CD4-positive, alpha-beta memory T cell (primary cell): Measurements from ENCODE around the gene NSG2. TPM values are rescaled to one million over a fixed set of nuclear protein-coding genes. Genes with fewer than 3 reads are reported as not detected.
"Not testable (repeated sequence)": the region's sequence is repeated elsewhere in the genome, so short reads cannot be mapped to it uniquely, and the experiment has no call there.

Experiments used
- CTCF ChIA-PET: fragments of 350-600 bp; sonication (Branson Sonifier 250); formaldehyde crosslinking; loops from one replicate; lab custom pipeline; 2021; ENCODE audit warnings: inconsistent platforms; ENCODE audit not compliant: partially characterized antibody; lab: Charles Lee
- POLR2A ChIA-PET: fragments of 350-600 bp; sonication (Branson Sonifier 250); formaldehyde crosslinking; loops from one replicate; lab custom pipeline; 2021; ENCODE audit not compliant: partially characterized antibody; lab: Charles Lee
- DNase-seq, 5 donors: peaks; one replicate each; pipeline versions ENCODE4 v3.0.0 to v3.0.0-alpha.2; 2020 to 2022; ENCODE audit warnings: mixed read lengths in 1 of 5
- H3K27ac ChIP-seq: one replicate; pipeline ENCODE4 v1.7.0; 2013; ENCODE audit warnings: low read depth, low read length
- H3K27me3 ChIP-seq: 2 replicates; pipeline ENCODE4 v1.7.0; 2013; ENCODE audit warnings: mild to moderate bottlenecking, low read length, moderate library complexity; ENCODE audit not compliant: insufficient read depth
- H3K36me3 ChIP-seq: 2 replicates; pipeline ENCODE4 v1.7.0; 2013; ENCODE audit warnings: mild to moderate bottlenecking, low read length, moderate library complexity; ENCODE audit not compliant: insufficient read depth
- H3K4me1 ChIP-seq: 2 replicates; pipeline ENCODE4 v1.7.0; 2013; ENCODE audit warnings: mild to moderate bottlenecking, low read length, moderate library complexity; ENCODE audit not compliant: insufficient read depth
- H3K4me3 ChIP-seq, 2 donors: one replicate each; pipeline ENCODE4 v1.7.0; 2013; ENCODE audit warnings: low read length in 2 of 2, mild to moderate bottlenecking in 1 of 2
- H3K9me3 ChIP-seq, 2 donors: one replicate each; pipeline ENCODE4 v1.7.0; 2013; ENCODE audit warnings: low read length in 2 of 2, control low read depth in 1 of 2; ENCODE audit not compliant: control insufficient read depth in 1 of 2
- H3K27ac Mint-ChIP-seq, 7 donors: one replicate each; pipeline ENCODE4 v1.8.0; 2020 to 2021; ENCODE audit warnings: mixed read lengths in 7 of 7, mild to moderate bottlenecking in 6 of 7, inconsistent platforms in 3 of 7, moderate library complexity in 3 of 7
- H3K27me3 Mint-ChIP-seq, 2 donors: one replicate each; pipeline ENCODE4 v1.8.0; 2020 to 2021; ENCODE audit warnings: mixed read lengths in 2 of 2
- H3K36me3 Mint-ChIP-seq, 2 donors: one replicate each; pipeline ENCODE4 v1.8.0; 2020 to 2021; ENCODE audit warnings: mixed read lengths in 2 of 2, inconsistent platforms in 1 of 2, mild to moderate bottlenecking in 1 of 2
- H3K4me1 Mint-ChIP-seq, 4 donors: one replicate each; pipeline ENCODE4 v1.8.0; 2020 to 2021; ENCODE audit warnings: mixed read lengths in 4 of 4, mild to moderate bottlenecking in 1 of 4
- H3K4me3 Mint-ChIP-seq, 8 donors: one replicate each; pipeline ENCODE4 v1.8.0; 2020 to 2021; ENCODE audit warnings: mixed read lengths in 8 of 8, mild to moderate bottlenecking in 7 of 8, moderate library complexity in 6 of 8, inconsistent platforms in 3 of 8
- H3K9me3 Mint-ChIP-seq, 8 donors: one replicate each; pipeline ENCODE4 v1.8.0; 2020 to 2021; ENCODE audit warnings: mixed read lengths in 8 of 8, mild to moderate bottlenecking in 5 of 8, inconsistent platforms in 3 of 8, moderate library complexity in 1 of 8
- intact Hi-C: fragments of 100-400 bp; cut with micrococcal nuclease; formaldehyde crosslinking; loops from one replicate; pipeline ENCODE4 v1.15.1; 2023
- polyA plus RNA-seq, 2 donors: library from polyadenylated mRNA; unstranded; fragments of 300-500 nt; fragmentation: Illumina TruSeq; gene quantifications; one replicate each; pipeline ENCODE4 v1.2.3, GENCODE V29; 2021
- total RNA-seq, 2 experiments: library from RNA; stranded (reverse); gene quantifications; one replicate each; pipeline ENCODE4 v1.2.3, GENCODE V29; 2021

The NSG2 gene
- total and polyA plus RNA-seq, 4 experiments from 2014 or later = not detected

DNA sequence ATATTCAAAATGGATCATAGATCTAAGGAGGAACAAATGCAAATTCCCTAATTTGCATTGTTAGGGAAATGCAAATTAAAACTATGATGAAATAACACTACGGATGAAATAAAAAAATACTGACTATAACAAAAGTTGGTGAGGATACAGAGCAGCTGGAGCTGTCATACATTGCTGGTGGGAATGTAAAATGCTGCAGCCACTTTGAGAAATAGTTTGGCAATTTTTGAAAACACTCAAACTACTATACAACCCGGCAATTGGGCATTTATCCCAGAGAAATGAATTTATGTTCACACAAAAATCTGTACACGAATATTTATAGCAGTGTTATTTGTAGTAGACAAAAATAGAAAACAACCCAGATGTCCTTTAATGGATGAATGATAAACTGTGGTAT is 34.1 kb upstream of the NSG2 start:
- H3K36me3 Mint-ChIP-seq = no peaks in the 10 kb centered on the region
- POLR2A ChIA-PET = no interaction called here
- no peak for DNase-seq
- H3K27ac Mint-ChIP-seq = no peak overlapping the region
- Histone ChIP-seq H3K36me3 (no peaks in the 10 kb centered on the region), H3K27ac (no peak overlapping the region), H3K27me3 (no peaks in the 10 kb centered on the region), H3K9me3 (no peaks in the 10 kb centered on the region), H3K4me3 (no peak overlapping the region), H3K4me1 (no peaks in the 10 kb centered on the region)
- H3K4me1 Mint-ChIP-seq = no peaks in the 10 kb centered on the region
- H3K4me3 Mint-ChIP-seq = no peak overlapping the region
- H3K9me3 Mint-ChIP-seq = peaks cover 0 to 5% (median 0%) of the 10 kb centered on the region in 8 donors
- intact Hi-C loops = no loop called here
- CTCF ChIA-PET = no interaction called here
- peaks cover 0 to 3% of the 10 kb centered on the region in 2 donors for H3K27me3 Mint-ChIP-seq

DNA sequence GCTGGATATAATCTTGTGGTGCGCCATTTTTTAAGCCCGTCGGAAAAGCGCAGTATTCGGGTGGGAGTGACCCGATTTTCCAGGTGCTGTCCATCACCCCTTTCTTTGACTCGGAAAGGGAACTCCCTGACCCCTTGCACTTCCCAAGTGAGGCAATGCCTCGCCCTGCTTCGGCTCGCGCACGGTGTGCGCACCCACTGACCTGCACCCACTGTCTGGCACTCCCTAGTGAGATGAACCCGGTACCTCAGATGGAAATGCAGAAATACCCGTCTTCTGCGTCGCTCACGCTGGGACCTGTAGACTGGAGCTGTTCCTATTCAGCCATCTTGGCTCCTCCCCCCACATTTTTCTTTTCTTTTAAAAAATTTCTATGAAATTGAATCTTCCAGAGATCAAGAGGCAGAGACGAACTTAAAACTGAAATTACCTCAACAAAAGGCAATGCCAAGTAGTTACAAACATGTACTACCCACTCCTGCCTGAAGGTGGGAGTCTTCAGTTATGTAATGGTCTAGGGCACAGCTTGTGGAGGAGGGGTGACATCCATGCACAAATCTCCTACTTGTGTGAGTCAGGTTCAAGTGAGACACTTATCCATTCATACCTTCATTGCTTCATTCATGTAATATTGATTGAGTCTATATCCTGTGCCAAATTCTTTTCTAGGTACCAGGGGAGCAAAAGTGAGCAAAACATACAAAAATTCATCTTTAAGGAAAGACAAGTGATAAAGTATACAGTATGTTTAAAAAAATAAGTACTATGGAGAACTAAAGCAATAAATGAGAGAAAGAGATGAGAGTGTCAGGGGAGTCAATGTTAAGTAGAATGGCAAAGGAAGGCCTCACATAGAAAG is 25.2 kb upstream of the NSG2 start:
- intact Hi-C loops, DNase-seq: not testable (repeated sequence)

GRCh38 chr5:174020928-174021304 is 24.6 kb upstream of the NSG2 start:
- intact Hi-C loops = no loop called here
- CTCF ChIA-PET = no interaction called here

More for the DNA sequence above, 25.2 kb upstream of the NSG2 start:
- H3K27ac ChIP-seq, H3K4me3 ChIP-seq, H3K4me3 Mint-ChIP-seq, H3K27ac Mint-ChIP-seq, H3K27me3 ChIP-seq, H3K36me3 Mint-ChIP-seq, CTCF ChIA-PET, H3K4me1 Mint-ChIP-seq, H3K9me3 ChIP-seq, POLR2A ChIA-PET, H3K4me1 ChIP-seq, H3K36me3 ChIP-seq: not testable (repeated sequence)
- H3K9me3 Mint-ChIP-seq = peaks cover 0 to 12% (median 0%) of the 10 kb centered on the region in 8 donors
- peaks cover 21 to 23% of the 10 kb centered on the region in 2 donors for H3K27me3 Mint-ChIP-seq

GRCh38 chr5:174022384-174023095 is 23.0 kb upstream of the NSG2 start:
- no peaks in the 10 kb centered on the region for H3K4me1 Mint-ChIP-seq
- H3K27me3 ChIP-seq = no peaks in the 10 kb centered on the region
- no peak overlapping the region for H3K27ac ChIP-seq
- H3K27me3 Mint-ChIP-seq = peaks cover 23% of the 10 kb centered on the region in 2 donors
- no peak overlapping the region for H3K4me3 ChIP-seq
- H3K36me3 ChIP-seq = no peaks in the 10 kb centered on the region
- H3K4me3 Mint-ChIP-seq = no peak overlapping the region
- no peak overlapping the region for H3K27ac Mint-ChIP-seq
- intact Hi-C loops = no loop called here
- no peaks in the 10 kb centered on the region for H3K36me3 Mint-ChIP-seq
- no peak for DNase-seq
- peaks cover 0 to 12% (median 0%) of the 10 kb centered on the region in 8 donors for H3K9me3 Mint-ChIP-seq
- ChIA-PET POLR2A (no interaction called here), CTCF (no interaction called here)
- H3K9me3 ChIP-seq = no peaks in the 10 kb centered on the region
- no peaks in the 10 kb centered on the region for H3K4me1 ChIP-seq

More at GRCh38 chr5:174020928-174021304, 24.6 kb upstream of the NSG2 start:
- no peaks in the 10 kb centered on the region for H3K27me3 ChIP-seq
- peaks cover 0 to 12% (median 0%) of the 10 kb centered on the region in 8 donors for H3K9me3 Mint-ChIP-seq
- peaks cover 21 to 23% of the 10 kb centered on the region in 2 donors for H3K27me3 Mint-ChIP-seq
- H3K4me3 Mint-ChIP-seq = no peak overlapping the region
- H3K4me1 ChIP-seq = no peaks in the 10 kb centered on the region
- POLR2A ChIA-PET = no interaction called here
- no peak overlapping the region for H3K27ac ChIP-seq
- no peaks in the 10 kb centered on the region for H3K36me3 Mint-ChIP-seq
- H3K36me3 ChIP-seq = no peaks in the 10 kb centered on the region
- H3K9me3 ChIP-seq = no peaks in the 10 kb centered on the region
- no peaks in the 10 kb centered on the region for H3K4me1 Mint-ChIP-seq
- no peak overlapping the region for H3K4me3 ChIP-seq
- peak overlapping the region in 1 of 7 donors; percentile 31 for H3K27ac Mint-ChIP-seq
- DNase-seq = no peak

DNA sequence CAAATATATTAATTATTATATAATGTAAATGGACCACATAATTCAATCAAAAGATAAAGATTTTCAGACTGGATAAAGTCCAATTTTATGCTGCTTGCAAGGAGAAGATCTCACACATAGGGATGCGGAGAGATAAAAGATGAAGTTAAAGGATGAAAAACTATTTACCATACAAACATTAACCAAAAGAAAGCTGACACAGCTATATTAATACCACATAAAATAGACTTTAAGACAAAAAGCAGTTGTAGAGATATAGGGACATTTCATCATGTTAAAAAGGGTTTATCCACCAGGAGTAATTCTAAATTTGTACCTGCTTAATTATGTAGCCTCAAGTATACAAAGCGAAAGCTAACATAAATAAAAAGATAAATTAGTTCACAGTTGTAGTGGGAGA is 15.2 kb upstream of the NSG2 start:
- Histone ChIP-seq H3K27ac (no peak overlapping the region), H3K9me3 (no peaks in the 10 kb centered on the region), H3K36me3 (no peaks in the 10 kb centered on the region), H3K4me3 (no peak overlapping the region), H3K27me3 (no peaks in the 10 kb centered on the region), H3K4me1 (no peaks in the 10 kb centered on the region)
- Mint-ChIP-seq H3K4me3 (no peak overlapping the region), H3K9me3 (peaks cover 0 to 31% (median 25%) of the 10 kb centered on the region in 8 donors), H3K27ac (no peak overlapping the region), H3K4me1 (no peaks in the 10 kb centered on the region), H3K27me3 (peaks cover 2% of the 10 kb centered on the region in 2 donors), H3K36me3 (no peaks in the 10 kb centered on the region)
- ChIA-PET CTCF (no interaction called here), POLR2A (no interaction called here)
- intact Hi-C loops = no loop called here
- DNase-seq = no peak

DNA sequence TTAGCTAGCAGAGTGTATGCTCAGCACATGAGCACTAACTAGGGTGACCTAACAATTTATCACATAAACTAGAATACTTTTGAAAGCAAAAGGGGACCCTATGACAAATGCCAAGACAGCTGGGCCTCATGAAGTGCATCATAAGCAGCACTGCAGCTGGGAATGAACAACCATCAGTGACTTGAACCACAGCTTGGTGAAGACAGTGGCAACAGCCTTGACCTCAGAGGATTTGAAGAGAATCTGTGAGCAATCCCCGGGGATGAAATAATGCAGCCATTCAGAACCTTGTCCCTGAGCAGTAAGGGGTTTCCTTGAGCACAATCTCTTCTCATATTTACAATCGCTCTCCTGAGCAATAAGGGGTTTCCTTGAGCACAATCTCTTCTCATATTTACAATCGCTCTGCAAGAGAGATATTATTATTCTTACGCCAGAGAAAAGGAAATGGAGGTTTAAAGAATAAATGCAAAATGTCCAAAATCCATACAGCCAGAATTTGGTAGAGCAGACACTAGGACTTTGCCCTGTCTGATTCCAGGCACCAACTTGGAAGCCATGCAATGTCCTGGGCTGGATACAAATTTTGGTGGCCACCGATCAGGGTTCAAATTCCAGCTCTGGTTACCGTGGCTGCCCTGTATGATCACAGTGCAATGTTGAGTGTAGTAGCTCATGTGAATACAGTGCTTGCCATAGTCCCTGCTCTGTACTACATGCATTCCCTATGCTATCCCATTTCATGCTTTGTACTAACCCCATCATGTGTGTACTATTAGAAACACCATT is 846 bp upstream of the NSG2 start:
- no peak overlapping the region for H3K27ac Mint-ChIP-seq
- CTCF ChIA-PET = no interaction called here

DNA sequence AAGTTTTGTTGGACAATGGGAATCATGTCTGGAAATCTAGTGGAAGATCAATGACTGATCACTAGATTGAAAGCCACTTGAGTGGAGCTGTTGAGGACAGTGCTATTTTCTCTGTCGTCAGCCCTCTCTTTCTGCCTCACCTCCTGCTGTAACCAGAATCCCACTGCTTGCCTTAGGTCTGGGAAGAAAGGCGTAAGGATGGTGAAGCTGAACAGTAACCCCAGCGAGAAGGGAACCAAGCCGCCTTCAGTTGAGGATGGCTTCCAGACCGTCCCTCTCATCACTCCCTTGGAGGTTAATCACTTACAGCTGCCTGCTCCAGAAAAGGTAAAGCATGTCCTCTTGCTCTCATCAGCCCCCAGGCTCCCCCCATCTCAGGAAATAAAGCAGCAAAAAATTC is 1.1 kb downstream of the NSG2 start:
- intact Hi-C loops = no loop called here
- H3K9me3 ChIP-seq = no peaks in the 10 kb centered on the region
- Mint-ChIP-seq H3K27ac (no peak overlapping the region), H3K4me1 (no peaks in the 10 kb centered on the region), H3K4me3 (no peak overlapping the region), H3K9me3 (peaks cover 0 to 4% (median 0%) of the 10 kb centered on the region in 8 donors), H3K36me3 (no peaks in the 10 kb centered on the region), H3K27me3 (peaks cover 14 to 26% of the 10 kb centered on the region in 2 donors)
- no peaks in the 10 kb centered on the region for H3K27me3 ChIP-seq
- no peak overlapping the region for H3K27ac ChIP-seq
- no peak overlapping the region for H3K4me3 ChIP-seq
- DNase-seq = no peak
- no peaks in the 10 kb centered on the region for H3K36me3 ChIP-seq
- ChIA-PET CTCF (no interaction called here), POLR2A (no interaction called here)
- H3K4me1 ChIP-seq = no peaks in the 10 kb centered on the region

More for the DNA sequence above, 846 bp upstream of the NSG2 start:
- H3K27me3 ChIP-seq = no peaks in the 10 kb centered on the region
- intact Hi-C loops = no loop called here
- DNase-seq = no peak
- no peaks in the 10 kb centered on the region for H3K36me3 ChIP-seq
- Mint-ChIP-seq H3K36me3 (no peaks in the 10 kb centered on the region), H3K27me3 (peaks cover 17 to 26% of the 10 kb centered on the region in 2 donors), H3K4me1 (no peaks in the 10 kb centered on the region), H3K4me3 (no peak overlapping the region), H3K9me3 (peaks cover 0 to 4% (median under 1%) of the 10 kb centered on the region in 8 donors)
- H3K4me1 ChIP-seq = no peaks in the 10 kb centered on the region
- H3K4me3 ChIP-seq = no peak overlapping the region
- no peak overlapping the region for H3K27ac ChIP-seq
- POLR2A ChIA-PET = no interaction called here
- no peaks in the 10 kb centered on the region for H3K9me3 ChIP-seq
